ENCODE measurements around the gene NSF.

Gene NSF

GRCh38 chr17:46785696-46786095, 195.2 kb downstream of the NSF start:
- H3K79me2 ChIP-seq (ENCODE audit: low read length): no peaks in the 10 kb centered on the region
- no peak overlapping the region for H3K4me2 ChIP-seq (ENCODE audit: low read length)
- no peak overlapping the region for H2AFZ ChIP-seq (ENCODE audit: low read depth, low read length)
- no peaks in the 10 kb centered on the region for H3K9me3 ChIP-seq (ENCODE audit: insufficient read depth, low read length)
- H3K4me3 ChIP-seq (ENCODE audit: low read length): no peak overlapping the region
- no peak overlapping the region for H3K9ac ChIP-seq (ENCODE audit: low read length)
- no peak overlapping the region for H3K27ac ChIP-seq (ENCODE audit: low read length)
- H3K4me1 ChIP-seq (ENCODE audit: low read length): no peaks in the 10 kb centered on the region
- no peaks in the 10 kb centered on the region for H4K20me1 ChIP-seq (ENCODE audit: insufficient read depth, low read length)
- no peak for TF ChIP-seq EZH2phosphoT487 (IDR thresholded peaks at IDR 0.05; ENCODE audit: low read depth)
- TF ChIP-seq, protein P1, sequence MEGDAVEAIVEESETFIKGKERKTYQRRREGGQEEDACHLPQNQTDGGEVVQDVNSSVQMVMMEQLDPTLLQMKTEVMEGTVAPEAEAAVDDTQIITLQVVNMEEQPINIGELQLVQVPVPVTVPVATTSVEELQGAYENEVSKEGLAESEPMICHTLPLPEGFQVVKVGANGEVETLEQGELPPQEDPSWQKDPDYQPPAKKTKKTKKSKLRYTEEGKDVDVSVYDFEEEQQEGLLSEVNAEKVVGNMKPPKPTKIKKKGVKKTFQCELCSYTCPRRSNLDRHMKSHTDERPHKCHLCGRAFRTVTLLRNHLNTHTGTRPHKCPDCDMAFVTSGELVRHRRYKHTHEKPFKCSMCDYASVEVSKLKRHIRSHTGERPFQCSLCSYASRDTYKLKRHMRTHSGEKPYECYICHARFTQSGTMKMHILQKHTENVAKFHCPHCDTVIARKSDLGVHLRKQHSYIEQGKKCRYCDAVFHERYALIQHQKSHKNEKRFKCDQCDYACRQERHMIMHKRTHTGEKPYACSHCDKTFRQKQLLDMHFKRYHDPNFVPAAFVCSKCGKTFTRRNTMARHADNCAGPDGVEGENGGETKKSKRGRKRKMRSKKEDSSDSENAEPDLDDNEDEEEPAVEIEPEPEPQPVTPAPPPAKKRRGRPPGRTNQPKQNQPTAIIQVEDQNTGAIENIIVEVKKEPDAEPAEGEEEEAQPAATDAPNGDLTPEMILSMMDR (IDR thresholded peaks at IDR 0.05; ENCODE audit: low read depth, low read length): no peak
- H3K27me3 ChIP-seq (ENCODE audit: low read depth, low read length): no peaks in the 10 kb centered on the region
- no peaks in the 10 kb centered on the region for H3K36me3 ChIP-seq (replicated peaks; ENCODE audit: low read depth, low read length)

GRCh38 chr17:46787478-46787877, 197.0 kb downstream of the NSF start:
- H3K27ac ChIP-seq (ENCODE audit: low read length): no peak overlapping the region
- no peaks in the 10 kb centered on the region for H3K9me3 ChIP-seq (ENCODE audit: insufficient read depth, low read length)
- H3K4me2 ChIP-seq (ENCODE audit: low read length): no peak overlapping the region
- H3K27me3 ChIP-seq (ENCODE audit: low read depth, low read length): no peaks in the 10 kb centered on the region; the same call in 1 of the 2 replicates
- no peak for TF ChIP-seq EZH2phosphoT487 (IDR thresholded peaks at IDR 0.05; ENCODE audit: low read depth)
- TF ChIP-seq, protein P1 (IDR thresholded peaks at IDR 0.05; ENCODE audit: low read depth, low read length): no peak
- H3K9ac ChIP-seq (ENCODE audit: low read length): no peak overlapping the region
- H2AFZ ChIP-seq (ENCODE audit: low read depth, low read length): no peak overlapping the region
- H3K36me3 ChIP-seq (replicated peaks; ENCODE audit: low read depth, low read length): no peaks in the 10 kb centered on the region
- no peaks in the 10 kb centered on the region for H3K4me1 ChIP-seq (ENCODE audit: low read length)
- no peaks in the 10 kb centered on the region for H4K20me1 ChIP-seq (ENCODE audit: insufficient read depth, low read length)
- no peaks in the 10 kb centered on the region for H3K79me2 ChIP-seq (ENCODE audit: low read length)
- H3K4me3 ChIP-seq (ENCODE audit: low read length): no peak overlapping the region

DNA sequence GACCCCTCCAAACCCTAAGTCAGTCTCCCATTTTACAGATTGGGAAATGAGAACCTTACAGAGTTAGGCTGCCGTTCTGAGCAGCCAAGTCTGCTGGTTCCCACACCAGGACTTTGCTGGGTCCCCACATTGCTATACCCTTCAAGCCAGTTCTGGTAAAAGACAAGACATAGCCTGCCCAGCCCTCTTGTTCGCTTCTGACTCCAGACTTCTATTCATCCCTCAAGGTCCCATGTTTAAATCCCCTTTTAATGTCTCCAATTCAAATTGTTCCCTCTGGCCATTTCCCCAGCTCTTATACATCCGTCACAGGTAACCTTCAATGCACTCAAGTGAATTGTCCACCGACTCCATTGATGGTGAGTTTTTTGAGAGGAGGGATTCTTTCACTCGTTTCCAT, 197.8 kb downstream of the NSF start:
- H3K27ac ChIP-seq (ENCODE audit: low read length): no peak overlapping the region
- H3K36me3 ChIP-seq (replicated peaks; ENCODE audit: low read depth, low read length): no peaks in the 10 kb centered on the region
- H3K4me1 ChIP-seq (ENCODE audit: low read length): no peaks in the 10 kb centered on the region
- H2AFZ ChIP-seq (ENCODE audit: low read depth, low read length): no peak overlapping the region
- H3K4me3 ChIP-seq (ENCODE audit: low read length): no peak overlapping the region
- no peak overlapping the region for H3K4me2 ChIP-seq (ENCODE audit: low read length)
- no peak for TF ChIP-seq EZH2phosphoT487 (IDR thresholded peaks at IDR 0.05; ENCODE audit: low read depth)
- TF ChIP-seq, protein P1 (IDR thresholded peaks at IDR 0.05; ENCODE audit: low read depth, low read length): no peak
- no peaks in the 10 kb centered on the region for H4K20me1 ChIP-seq (ENCODE audit: insufficient read depth, low read length)
- no peak overlapping the region for H3K9ac ChIP-seq (ENCODE audit: low read length)
- H3K79me2 ChIP-seq (ENCODE audit: low read length): no peaks in the 10 kb centered on the region
- no peaks in the 10 kb centered on the region for H3K9me3 ChIP-seq (ENCODE audit: insufficient read depth, low read length)
- peaks cover under 1% of the 10 kb centered on the region; the same call in 1 of the 2 replicates for H3K27me3 ChIP-seq (ENCODE audit: low read depth, low read length)

DNA sequence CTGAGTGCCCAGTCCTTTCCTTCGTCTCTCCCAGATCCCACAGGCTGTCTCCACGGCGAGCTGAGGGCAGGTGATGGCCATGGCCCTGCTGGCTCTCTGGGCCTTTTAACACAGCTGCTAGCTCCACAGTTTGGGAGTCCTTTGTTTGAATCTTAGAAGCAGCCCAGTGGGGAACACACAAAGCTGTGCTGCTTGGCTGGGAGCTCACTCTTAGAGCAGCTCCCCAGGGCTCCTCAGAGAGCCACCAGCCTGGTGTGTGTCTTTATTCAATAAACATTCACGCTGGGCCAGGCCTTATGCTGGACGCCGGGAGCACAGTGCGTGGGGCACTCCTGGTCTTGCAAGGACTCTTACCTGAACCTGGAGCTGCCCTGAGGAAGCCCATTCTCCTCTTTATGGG, 198.3 kb downstream of the NSF start:
- Histone ChIP-seq H3K36me3 (replicated peaks; ENCODE audit: low read depth, low read length) (no peaks in the 10 kb centered on the region), H3K79me2 (ENCODE audit: low read length) (no peaks in the 10 kb centered on the region), H3K4me2 (ENCODE audit: low read length) (no peak overlapping the region), H3K9ac (ENCODE audit: low read length) (no peak overlapping the region), H3K27me3 (ENCODE audit: low read depth, low read length) (peaks cover 5% of the 10 kb centered on the region; the same call in 1 of the 2 replicates), H3K4me1 (ENCODE audit: low read length) (no peaks in the 10 kb centered on the region), H3K9me3 (ENCODE audit: insufficient read depth, low read length) (no peaks in the 10 kb centered on the region), H4K20me1 (ENCODE audit: insufficient read depth, low read length) (no peaks in the 10 kb centered on the region), H3K4me3 (ENCODE audit: low read length) (no peak overlapping the region), H2AFZ (ENCODE audit: low read depth, low read length) (no peak overlapping the region), H3K27ac (ENCODE audit: low read length) (no peak overlapping the region)
- no peak for TF ChIP-seq EZH2phosphoT487 (IDR thresholded peaks at IDR 0.05; ENCODE audit: low read depth)
- TF ChIP-seq, protein P1 (IDR thresholded peaks at IDR 0.05; ENCODE audit: low read depth, low read length): no peak

All from OCI-LY3 (cell line).